Dedifferentiated amniotic fluid mesenchymal stem cell (primary cell): ENCODE data around the gene GNG13.
A peak's percentile ranks its signal among the peaks of the same experiment; 100 is the strongest.
"Not testable (repeated sequence)": the region's sequence is repeated elsewhere in the genome, so short reads cannot be mapped to it uniquely, and the experiment has no call there.

Source experiments
- DNase-seq: peaks from one replicate; pipeline ENCODE4 v3.0.0-alpha.2; 2016; ENCODE audit errors: extremely low spot score

The GNG13 gene

DNA sequence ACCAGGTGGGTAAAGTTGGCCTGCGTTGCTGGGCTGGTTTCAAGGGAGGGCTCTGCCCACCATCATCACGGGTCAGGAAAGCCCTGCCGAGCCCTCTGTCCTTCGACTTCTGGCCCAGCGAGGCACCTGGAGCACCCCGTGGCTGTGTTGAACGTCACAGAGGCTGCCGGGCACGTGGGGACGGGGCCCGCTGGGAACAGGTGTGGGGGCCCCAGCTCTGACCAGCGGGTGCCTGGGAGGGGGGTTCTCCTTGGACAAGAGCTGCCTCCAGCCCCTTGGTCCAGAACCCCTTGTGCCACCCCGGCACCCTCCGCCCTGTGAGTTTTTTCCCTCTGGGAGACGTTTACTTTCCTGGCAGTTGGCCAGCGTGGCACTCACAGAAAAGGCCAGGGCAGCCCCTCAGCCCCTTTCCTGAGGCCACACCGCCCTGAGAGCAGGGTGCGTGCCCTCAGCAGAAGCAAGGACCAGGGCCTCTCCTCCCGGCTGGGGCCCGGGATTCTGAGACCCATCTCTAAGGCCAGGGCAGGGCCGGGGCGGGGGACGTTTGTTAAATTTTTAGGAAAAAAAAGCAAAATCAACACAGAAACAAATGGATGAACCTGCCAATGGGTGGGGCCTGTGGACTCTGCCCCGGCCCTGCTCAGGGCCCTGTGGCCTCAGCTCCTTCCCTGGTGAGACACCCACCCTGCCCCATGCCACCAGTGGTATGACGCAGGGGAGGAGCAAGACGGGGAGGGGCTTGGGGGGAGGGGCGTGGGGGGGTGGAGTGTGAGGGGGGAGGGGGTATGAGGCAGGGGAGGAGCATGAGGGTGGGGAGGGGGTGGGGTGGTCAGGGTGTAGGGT is 31.3 kb upstream of the GNG13 start:
- no peak for DNase-seq

DNA sequence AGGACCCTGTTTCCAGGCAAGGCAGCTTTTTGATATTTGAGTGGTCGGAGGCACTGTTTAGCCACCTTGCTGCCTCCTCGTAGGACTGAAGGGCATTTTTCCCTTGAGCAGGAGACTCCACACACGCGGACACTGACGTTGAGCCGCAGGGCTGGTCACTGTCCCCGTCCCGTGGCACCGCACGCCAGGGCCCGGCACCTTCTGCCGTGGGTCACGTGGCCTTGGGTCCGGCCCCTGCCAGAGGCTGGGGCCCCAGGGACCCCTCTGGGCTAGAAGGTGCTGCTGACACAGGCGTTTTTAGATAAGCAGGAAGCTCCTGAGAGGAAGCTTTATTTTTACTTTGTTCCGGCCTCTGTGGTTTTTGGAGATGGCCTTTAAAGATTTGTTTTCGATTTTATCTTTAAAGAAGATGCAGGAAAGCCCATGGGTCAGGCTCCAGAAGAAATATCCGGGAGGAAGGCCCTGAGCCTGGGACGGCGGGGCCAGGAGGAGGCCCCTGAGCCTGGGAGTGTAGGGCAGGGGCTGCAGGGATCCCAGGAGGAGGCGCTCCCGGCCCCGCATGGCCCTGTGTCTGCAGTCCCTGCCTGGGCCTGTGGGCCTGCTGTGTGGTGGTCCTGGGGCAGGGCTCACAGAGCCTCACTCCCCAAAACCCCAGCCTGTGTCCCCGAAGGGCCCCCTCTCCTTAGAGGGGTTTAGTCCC is 30.5 kb upstream of the GNG13 start:
- DNase-seq, result no peak

DNA sequence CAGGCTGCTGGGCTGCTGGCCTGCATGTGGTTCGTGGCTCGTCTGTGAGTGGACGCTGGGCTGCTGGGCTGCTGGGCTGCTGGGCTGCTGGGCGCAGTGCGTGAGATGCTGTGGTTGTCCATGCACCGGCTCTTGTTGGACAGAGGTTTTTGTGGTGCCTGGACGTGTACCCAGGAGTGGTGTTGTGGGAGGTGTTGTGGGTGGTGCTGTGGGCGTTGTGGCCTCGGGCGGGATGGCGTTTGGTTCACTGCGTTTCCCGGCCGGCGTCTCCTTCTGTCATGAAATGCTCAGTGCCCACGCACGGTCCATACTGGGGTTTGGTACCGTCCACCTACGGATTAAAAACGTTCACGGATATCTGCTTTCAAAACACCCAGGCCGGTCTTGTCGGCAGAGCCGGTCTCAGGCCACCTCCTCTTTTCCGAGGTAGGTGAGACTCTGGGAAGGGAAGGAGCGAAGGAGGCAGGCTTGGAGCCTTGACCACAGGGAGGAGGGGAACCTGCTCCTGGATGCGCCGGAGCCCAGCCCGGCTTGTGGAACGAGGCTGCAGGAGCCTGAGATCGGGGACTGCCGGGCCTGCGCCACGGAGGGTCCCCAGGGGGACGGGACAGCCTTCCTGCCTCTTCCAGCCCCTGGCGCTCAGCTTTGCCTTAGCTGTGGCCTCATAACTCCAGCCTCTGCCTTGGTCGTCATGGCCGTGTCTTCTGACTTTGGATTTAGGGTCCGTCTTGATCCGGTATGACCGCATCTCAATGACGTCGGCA is 29.8 kb upstream of the GNG13 start:
- no peak for DNase-seq

DNA sequence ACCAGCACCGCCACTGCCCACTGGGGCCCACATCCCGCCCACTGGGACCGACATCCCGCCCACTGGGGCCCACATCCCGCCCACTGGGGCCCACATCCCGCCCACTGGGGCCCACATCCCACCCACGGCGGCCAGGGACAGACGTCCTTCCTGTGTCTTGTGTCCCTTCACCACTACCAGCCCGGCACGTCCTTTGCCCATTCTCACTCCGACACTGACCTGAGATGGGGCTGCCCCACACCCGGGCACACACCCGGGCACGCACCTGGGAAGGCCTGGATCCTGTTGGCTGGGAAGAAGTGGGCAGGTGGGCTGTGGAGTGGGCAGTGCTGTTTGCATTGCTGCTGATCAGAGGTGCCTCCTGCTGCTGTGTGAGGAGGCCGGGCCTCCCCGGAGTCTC is 28.4 kb upstream of the GNG13 start:
- no peak for DNase-seq

DNA sequence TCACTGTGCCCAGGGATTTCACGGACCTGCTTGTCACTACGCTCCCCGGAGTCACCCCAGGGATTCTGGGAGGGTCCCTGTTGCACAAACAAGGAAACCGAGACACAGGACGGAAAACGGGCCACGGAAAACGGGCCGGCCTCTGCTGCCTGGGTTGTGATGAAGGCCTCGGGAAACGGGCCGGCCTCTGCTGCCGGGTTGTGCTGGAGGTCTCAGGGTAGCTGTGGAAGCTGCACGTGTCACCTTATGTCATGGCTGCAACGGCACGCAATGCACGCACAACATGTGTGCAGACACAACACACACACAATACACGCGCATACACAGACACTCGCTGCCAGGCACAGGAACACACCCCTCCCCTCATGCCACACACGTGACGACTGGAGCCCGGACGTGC is 27.0 kb upstream of the GNG13 start:
- DNase-seq, result no peak

DNA sequence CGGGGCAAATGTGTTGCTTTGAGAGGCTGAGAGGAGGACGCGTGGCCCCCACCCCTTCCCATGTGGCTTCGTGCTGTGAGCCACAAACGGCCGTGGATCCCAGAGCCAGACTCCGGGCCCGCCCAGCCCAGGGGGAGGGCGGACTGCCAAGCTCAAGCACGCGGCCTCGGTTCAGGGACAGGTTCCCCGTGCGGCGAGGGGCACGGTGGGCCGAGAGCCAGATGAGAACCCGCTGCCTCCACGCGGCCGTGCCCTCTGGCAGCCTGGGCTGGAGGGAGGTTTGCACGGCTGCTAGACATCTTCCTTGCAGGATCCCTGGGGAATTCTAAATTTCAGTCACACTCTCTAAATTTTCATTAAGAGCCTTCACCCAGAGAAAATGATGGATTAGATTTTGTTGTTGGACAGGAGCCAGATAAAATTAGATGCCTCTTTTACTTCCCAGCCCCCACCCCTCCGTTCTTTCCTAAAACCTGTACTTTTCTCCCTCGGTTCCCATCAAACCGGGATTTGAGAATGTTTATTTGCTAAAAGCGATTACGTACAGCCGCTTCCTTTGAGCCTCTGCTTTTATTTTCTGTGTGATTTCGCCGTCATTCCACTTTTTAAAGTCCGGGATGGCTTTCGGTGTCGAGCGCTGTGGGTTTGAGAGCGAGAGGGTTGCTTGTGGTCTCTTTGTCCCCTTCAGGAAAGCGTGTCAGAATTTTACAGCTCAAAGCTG is 25.0 kb upstream of the GNG13 start:
- peak; percentile 19 for DNase-seq

DNA sequence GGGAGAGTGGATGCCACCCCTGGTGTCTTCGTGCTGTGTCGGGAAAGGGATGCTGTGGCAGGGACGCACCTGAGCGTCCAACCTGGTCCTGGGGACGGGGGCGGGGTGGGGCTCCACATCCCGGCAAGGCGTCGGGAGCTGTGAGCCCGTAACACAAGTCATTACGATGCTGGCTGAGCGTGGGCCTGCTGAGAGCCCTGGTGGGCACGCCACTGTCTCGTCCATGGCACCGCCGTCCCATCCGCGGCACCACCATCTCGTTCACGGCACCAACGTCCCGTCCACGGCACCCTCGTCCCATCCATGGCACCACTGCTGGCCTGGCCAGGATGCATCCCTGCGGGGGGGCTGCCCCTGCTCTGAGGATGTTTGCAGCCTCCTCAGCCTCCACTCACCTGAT is 24.1 kb upstream of the GNG13 start:
- DNase-seq, result no peak

DNA sequence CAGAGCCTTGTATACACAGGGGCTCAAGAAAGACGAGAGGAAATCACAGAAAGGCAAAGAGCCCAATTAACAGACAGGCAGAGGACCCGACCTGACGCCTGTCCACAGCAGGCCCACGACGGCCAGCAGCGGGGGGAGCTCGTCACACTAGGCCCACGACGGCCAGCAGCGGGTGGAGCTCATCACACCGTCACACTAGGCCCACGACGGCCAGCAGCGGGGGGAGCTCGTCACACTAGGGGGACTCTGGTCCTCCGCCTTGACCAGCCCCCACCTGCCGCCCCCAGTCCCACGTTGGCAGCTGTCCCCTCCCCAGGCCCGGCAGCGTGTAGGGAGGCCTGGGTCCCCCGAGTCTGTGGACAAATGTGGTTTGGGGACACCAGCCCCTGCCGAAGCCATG is 23.7 kb upstream of the GNG13 start:
- no peak for DNase-seq

DNA sequence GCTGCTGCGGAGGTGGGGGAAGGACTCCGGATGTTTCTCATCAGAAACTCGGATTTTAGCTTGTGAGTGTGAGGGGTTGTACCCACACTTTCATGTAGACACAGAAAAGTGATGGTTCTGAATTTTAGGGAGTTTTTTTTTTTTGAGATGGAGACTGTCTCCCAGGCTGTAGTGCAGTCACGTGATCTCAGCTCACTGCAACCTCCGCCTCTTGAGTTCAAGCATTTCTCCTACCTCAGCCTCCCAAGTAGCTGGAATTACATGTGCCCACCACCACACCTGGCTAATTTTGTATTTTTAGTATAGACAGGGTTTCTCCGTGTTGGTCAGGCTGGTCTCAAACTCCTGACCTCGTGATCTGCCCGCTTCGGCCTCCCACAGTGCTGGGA is 22.4 kb upstream of the GNG13 start:
- no peak for DNase-seq

DNA sequence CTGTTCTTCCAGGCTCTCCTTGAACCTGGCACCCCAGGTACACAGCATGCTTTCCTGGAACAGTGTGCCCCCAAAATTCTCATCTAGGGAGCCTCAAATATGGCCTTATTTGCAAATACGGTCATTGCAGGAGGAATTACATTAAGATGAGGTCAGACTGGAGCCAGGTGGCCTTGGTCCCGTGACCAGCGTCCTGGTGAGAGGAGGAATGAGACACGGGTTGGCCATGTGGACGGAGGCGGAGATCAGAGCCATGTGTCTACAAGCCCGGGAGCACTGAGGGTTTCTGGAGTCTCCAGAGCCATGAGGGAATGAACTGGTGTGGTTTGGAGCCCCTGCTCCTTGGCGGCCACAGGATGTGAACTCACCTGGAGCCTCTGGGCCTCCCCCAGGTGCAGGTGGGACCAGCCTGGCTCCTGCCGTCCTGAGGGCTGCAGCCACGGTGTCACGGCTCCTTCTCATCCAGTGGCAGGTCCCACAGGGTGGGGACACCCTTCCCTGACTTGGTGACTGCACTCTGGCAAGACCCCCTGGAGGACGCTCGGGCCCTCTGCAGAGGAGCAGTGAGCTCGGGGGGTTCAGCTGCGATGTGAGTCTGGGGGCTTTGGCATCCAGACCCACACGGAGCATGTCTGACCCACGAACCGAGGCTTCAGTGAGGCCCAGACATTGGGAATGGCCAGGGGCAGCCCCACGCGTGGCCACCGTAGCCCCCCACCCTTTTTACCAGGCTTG is 21.8 kb upstream of the GNG13 start:
- DNase-seq, result no peak

DNA sequence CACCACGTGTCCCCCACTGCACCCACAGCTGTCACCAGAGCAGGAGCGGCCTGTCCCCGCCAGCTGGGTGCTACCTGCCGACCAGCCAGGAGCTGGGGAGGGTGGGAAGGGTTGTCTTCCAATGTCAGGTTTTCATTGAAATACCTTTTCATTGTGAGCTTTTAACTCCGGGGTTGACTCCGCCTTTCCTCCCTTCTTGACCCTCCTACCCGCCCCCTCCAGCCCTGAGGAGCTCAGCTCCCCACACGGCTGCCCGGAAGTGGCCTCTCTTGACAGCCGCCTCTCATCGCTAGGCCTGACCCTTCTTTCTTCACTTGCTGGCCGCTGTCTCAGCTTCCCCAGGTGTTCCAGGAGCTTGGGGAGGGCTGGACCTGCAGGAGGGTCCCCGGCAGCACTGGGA is 21.2 kb upstream of the GNG13 start:
- no peak for DNase-seq

DNA sequence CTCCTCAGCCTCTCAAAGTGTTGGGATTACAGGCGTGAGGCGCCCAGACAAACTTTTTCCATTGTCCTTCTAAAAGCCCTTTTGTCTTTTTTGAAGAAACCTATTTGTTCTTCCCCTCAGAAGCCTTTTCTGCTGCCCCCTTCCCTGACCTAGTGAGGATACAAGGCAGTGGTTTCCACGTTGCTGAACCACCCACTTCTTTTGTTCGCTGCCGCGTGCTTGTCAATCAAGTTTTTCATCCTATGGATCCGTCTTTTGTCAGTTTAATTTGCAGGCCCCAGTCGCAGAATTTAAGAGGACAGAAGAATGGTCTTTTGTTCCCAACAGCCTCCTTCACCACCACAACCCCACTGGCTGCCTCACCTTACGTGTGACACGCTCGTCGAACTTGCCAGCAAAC is 20.2 kb upstream of the GNG13 start:
- no peak for DNase-seq

DNA sequence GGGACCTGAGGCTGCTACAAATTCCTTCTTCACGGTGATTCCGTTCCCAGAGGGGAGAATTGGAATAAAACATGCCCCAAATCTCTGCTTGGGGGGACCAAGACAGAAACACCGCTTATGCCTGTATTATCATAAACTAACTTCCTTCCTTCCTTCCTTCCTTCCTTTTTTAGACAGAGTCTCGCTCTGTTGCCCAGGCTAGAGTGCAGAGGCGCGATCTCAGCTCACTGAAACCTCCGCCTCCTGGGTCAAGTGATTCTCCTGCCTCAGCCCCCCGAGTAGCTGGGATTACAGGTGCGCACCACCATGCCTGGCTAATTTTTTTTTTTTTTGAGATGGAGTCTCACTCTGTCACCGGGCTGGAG is 19.5 kb upstream of the GNG13 start:
- DNase-seq, result not testable (repeated sequence)

DNA sequence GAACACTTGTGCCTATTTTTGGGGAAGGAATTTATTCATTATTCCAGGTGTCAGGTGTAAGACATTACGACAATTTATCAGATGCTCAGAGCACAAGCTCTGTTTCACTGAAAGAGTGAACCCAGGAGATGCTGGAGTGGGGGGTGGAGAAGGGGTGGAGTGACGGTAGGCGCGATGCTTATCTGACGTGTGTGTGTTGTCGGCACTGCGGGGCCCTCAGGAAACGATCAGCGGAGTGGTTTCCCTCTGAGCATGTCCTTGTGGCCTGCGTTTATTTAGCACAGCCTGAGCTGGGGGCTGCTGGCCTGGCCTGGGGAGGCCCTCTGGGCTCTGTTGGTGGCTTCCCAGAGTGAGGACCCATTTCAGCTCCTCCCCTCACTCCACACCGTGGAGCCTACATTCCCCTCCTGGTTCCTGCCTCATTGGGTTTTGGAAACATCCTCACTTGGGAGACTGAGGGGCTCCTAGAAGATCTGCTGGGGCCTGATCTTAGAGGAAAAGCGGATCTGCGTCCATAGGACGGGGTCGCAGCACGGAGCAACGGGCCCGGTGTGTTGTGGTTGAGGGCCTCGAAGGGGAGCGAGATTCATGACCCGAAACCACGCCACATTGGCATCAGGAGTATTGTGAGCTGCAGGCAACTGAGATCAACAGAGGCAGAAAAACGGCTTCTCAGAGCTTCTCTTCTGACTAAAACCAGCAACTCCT is 19.0 kb upstream of the GNG13 start:
- DNase-seq, result no peak

DNA sequence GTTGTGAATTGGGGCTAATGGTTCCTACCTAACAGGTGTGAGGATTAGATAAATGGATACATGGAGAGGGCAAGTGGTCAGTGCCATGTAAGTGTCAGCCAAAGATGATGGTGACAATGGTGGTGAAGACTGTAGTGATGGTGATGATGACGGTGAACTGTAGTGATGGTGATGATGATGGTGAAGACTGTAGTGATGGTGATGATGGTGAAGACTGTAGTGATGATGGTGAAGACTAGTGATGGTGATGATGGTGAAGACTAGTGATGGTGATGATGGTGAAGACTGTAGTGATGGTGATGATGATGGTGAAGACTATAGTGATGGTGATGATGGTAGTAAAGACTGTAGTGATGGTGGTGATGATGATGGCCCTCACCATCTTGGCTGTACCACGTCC is 18.1 kb upstream of the GNG13 start:
- DNase-seq, result no peak

DNA sequence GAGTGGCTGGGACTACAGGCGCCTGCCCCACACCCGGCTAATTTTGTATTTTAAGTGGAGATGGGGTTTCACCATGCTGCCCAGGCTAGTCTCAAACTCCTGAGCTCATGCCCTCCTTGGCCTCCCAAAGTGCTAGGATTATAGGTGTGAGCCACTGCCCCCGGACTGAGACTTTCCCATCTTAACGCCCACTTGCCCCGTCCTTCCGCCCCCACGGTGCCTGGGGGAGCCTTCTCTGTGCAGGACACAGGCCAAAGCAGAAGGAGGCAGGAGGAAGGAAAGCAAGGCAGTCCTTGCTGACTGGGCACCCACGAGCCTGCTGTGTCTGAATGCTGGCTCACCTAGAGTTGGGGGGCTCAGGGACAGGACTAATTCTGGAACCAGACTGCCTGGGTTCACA is 17.6 kb upstream of the GNG13 start:
- no peak for DNase-seq

DNA sequence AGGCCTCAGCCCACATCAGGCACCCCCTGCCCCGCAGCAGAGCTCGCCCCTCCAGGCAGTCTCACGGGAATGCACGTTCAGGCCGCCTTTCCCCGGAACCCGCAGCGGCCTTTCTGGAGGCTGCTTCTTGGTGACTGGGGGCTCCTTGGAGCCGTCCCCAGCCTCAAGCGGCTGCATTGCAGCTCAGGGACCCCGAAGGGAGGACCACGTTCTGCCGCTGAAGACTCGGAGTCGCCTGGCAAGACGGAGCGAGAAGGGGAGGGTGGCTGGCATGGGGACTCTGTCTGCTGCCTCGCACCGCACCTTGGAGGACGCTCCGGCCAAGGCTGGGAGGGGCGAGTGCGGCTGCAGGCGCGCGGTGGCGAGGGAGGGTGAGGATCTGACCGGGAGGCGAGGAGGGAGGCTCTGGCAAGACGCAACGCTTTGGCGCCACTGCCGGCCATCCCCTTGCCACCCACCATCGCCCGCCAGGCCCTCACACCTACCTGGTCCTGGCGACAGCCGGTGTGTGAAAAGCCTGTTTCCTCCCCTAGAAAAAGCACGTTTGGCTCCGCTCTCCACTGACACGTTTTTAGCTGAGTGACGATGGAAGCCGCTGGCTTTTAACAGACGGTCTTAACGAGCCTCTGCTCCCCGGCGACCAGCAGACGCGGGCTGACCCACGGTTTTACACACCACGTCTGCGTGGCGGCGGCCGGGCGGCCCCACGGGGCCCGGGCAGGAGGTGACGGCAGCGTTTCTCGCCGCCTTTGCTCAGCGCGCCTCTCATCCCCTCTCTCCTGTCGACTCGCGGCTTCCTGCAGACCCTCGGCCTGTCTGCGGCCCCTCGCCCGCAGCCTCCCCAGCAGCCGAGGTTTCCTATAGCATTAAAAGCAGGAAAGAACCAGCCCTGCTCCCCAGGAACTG is 16.7 kb upstream of the GNG13 start:
- no peak for DNase-seq

DNA sequence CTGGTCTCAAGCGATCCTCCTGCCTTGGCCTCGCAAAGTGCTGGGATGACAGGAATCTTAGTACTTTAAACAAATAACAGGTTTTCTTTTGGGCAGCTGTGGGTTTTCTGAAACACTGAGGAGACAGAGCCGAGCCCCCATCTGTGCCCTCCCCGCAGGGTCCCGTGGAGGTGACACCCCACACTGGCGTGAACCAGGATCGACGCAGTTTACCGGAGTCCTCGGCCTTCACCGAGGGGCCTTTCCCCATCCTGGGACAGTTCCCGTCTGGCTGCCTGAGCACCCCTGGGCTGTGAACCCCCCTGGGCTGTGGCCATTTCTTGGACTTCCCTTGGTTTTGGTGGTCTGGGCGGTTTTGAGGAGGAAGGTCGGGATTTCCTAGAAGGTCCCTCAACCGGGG is 15.3 kb upstream of the GNG13 start:
- DNase-seq, result no peak

DNA sequence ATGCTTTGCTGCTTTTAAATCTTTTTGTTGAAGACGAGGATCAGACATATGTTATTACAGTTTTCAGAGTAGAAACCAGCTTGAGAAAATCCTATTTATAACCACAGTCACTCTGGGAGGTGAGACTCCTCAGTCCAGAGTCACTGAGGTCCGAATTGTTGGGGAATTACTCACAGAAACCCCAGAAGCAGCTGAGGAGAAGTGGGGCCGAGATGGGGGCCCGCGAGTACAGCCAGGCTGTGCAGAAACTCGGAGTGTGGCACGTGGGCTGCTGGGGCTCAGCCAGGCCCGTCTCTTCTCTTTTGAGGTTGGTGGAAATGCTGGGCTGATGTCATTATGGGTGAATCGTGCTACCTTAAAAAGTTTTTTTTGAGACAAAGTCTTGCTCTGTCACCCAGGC is 14.4 kb upstream of the GNG13 start:
- DNase-seq, result no peak

DNA sequence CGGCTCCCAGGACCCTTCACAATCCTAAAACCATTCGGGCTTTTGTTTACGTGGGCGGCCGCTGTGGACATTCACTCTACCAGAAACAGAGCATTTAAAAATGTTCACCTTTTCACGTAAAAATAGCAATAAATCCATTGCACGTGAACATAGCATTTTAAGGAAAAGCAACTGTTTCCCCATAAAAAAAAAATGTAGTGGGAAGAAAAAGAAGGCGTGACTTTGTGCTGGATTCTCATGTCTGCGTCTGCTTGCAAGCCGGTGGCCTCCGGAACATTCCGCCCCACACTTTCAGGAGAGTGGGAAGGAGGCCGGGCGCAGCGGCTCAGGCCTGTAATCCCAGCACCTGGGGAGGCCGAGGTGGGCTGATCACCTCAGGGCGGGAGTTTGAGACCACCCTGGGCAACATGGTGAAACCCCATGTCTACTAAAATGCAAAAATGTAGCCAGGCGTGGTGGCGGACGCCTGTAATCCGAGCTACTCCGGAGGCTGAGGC is 13.4 kb upstream of the GNG13 start:
- DNase-seq, result no peak
